Activated naive CD8-positive, alpha-beta T cell treated with anti-CD3 and anti-CD28 coated beads for 36 hours (primary cell): ENCODE measurements around the gene IQCE. TPM values are rescaled to one million over a fixed set of nuclear protein-coding genes. Genes with fewer than 3 reads are reported as not detected.
"Not testable (repeated sequence)": the region's sequence is repeated elsewhere in the genome, so short reads cannot be mapped to it uniquely, and the experiment has no call there.

Experiments
- DNase-seq: peaks from one replicate; pipeline ENCODE4 v3.0.0; 2021
- H3K27ac Mint-ChIP-seq: one replicate; pipeline ENCODE4 v1.8.0; 2022; ENCODE audit warnings: mild to moderate bottlenecking, moderate library complexity, mixed read lengths
- H3K27me3 Mint-ChIP-seq: one replicate; pipeline ENCODE4 v1.8.0; 2022; ENCODE audit warnings: mild to moderate bottlenecking, mixed read lengths
- H3K36me3 Mint-ChIP-seq: one replicate; pipeline ENCODE4 v1.8.0; 2021; ENCODE audit warnings: mild to moderate bottlenecking, mixed read lengths
- H3K4me1 Mint-ChIP-seq: one replicate; pipeline ENCODE4 v1.8.0; 2021; ENCODE audit warnings: mixed read lengths
- H3K4me3 Mint-ChIP-seq: one replicate; pipeline ENCODE4 v1.8.0; 2022; ENCODE audit warnings: mild to moderate bottlenecking, moderate library complexity, mixed read lengths
- H3K9me3 Mint-ChIP-seq: one replicate; pipeline ENCODE4 v1.8.0; 2022; ENCODE audit warnings: mixed read lengths
- total RNA-seq, 2 experiments: library from RNA; stranded (reverse); gene quantifications; one replicate each; pipeline ENCODE4 v1.2.3, GENCODE V29; 2021

The IQCE gene
- total RNA-seq, 2 experiments from 2014 or later = 5.4 to 6.1 TPM

DNA sequence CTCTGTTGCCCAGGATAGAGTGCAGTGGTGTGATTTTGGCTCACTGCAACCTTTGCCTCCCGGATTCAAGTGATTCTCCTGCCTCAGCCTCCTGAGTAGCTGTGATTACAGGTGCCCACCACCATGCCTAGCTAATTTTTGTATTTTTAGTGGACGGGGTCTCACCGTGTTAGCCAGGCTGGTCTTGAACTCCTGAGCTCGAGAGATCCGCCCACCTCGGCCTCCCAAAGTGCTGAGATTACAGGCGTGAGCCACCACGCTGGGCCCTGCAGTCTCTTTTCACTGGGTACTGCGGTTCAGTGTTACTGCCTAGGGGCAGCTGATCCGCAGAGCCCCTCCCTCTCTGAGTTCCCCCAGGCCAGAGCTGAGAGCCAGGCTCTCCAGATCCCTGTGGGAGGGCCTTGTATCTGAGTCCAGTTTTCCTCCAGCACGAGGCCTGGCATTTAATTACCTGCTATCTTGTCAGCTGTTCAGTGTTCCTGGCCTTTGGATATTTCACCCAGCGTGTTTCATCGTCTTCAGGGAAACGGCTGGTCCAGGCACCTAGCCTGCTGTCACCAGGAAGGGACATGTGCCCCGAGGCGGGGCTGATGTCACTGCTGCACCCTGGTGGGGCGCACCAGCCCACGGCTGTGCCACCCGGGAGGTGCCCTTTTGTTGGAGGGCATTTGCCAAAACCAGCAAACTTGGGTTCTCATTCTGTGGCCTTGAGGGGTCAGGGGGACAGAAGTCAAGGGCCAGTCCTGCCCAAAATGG, 22.7 kb upstream of the IQCE start:
- H3K27ac Mint-ChIP-seq, H3K4me1 Mint-ChIP-seq, H3K36me3 Mint-ChIP-seq, H3K9me3 Mint-ChIP-seq, DNase-seq, H3K27me3 Mint-ChIP-seq, H3K4me3 Mint-ChIP-seq: not testable (repeated sequence)

DNA sequence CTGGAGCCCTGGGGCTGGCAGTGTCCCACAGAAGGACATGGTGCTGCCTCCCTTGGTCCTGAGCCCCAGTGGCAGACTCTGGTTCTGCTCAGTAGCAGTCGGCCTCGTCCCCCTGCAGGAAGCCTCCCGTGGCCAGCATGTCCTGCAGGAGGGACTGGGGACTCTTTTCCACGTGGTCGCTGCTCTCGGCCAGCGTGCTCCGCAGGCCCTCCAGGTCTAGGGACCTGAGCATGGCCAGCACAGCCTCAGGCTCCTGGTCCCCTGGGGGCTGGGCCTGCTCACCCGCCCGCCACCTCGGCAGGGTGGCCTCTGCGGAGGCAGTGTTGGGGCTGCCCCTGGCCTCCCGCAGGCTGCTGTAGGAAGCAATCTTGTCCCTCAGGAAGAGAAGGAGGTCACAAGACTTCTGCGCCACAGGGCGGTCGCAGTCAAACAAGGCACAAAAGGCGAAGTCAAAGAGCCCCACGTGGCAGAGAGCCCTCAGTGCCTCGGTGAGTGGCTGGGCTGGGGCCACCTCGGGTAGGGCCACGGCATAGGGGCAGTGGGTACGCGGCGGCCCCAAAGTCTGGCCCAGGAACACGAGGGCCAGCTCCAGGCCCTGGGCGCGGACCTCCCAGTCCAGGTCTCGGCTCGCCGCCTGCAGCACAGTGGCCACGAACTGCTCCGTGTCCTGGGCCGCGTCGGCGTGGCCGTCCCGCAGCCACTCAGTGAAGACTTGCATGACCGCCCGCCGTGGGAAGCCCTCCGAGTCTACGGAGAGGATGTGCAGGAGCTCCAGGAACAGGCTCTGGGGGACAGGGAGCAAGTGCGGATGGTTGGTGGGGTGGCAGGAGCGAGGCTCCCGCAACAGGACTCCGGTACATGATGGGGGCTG, 20.6 kb upstream of the IQCE start:
- Mint-ChIP-seq H3K4me3 (no peak overlapping the region), H3K9me3 (no peaks in the 10 kb centered on the region), H3K4me1 (no peaks in the 10 kb centered on the region), H3K27ac (no peak overlapping the region), H3K36me3 (peaks cover 2% of the 10 kb centered on the region), H3K27me3 (no peaks in the 10 kb centered on the region)
- no peak for DNase-seq

GRCh38 chr7:2539031-2539911, 19.5 kb upstream of the IQCE start:
- no peaks in the 10 kb centered on the region for H3K9me3 Mint-ChIP-seq
- no peak for DNase-seq
- peaks cover 2% of the 10 kb centered on the region for H3K36me3 Mint-ChIP-seq
- H3K27me3 Mint-ChIP-seq = no peaks in the 10 kb centered on the region
- no peak overlapping the region for H3K27ac Mint-ChIP-seq
- H3K4me3 Mint-ChIP-seq = no peak overlapping the region
- no peaks in the 10 kb centered on the region for H3K4me1 Mint-ChIP-seq

GRCh38 chr7:2540133-2540532, 18.6 kb upstream of the IQCE start:
- no peak for DNase-seq
- Mint-ChIP-seq H3K4me1 (no peaks in the 10 kb centered on the region), H3K36me3 (peaks cover 2% of the 10 kb centered on the region)

GRCh38 chr7:2540641-2541051, 18.1 kb upstream of the IQCE start:
- no peak overlapping the region for H3K27ac Mint-ChIP-seq
- H3K4me1 Mint-ChIP-seq = no peaks in the 10 kb centered on the region
- DNase-seq = no peak
- no peaks in the 10 kb centered on the region for H3K27me3 Mint-ChIP-seq
- H3K9me3 Mint-ChIP-seq = no peaks in the 10 kb centered on the region
- no peak overlapping the region for H3K4me3 Mint-ChIP-seq
- peaks cover 2% of the 10 kb centered on the region for H3K36me3 Mint-ChIP-seq

More at GRCh38 chr7:2540133-2540532, 18.6 kb upstream of the IQCE start:
- no peaks in the 10 kb centered on the region for H3K9me3 Mint-ChIP-seq
- H3K27me3 Mint-ChIP-seq = no peaks in the 10 kb centered on the region
- no peak overlapping the region for H3K4me3 Mint-ChIP-seq
- H3K27ac Mint-ChIP-seq = no peak overlapping the region

GRCh38 chr7:2541291-2542010, 17.3 kb upstream of the IQCE start:
- H3K4me3 Mint-ChIP-seq = no peak overlapping the region
- peaks cover 2% of the 10 kb centered on the region for H3K36me3 Mint-ChIP-seq
- H3K27ac Mint-ChIP-seq = no peak overlapping the region
- H3K9me3 Mint-ChIP-seq = no peaks in the 10 kb centered on the region
- DNase-seq = no peak
- H3K27me3 Mint-ChIP-seq = no peaks in the 10 kb centered on the region
- H3K4me1 Mint-ChIP-seq = no peaks in the 10 kb centered on the region

DNA sequence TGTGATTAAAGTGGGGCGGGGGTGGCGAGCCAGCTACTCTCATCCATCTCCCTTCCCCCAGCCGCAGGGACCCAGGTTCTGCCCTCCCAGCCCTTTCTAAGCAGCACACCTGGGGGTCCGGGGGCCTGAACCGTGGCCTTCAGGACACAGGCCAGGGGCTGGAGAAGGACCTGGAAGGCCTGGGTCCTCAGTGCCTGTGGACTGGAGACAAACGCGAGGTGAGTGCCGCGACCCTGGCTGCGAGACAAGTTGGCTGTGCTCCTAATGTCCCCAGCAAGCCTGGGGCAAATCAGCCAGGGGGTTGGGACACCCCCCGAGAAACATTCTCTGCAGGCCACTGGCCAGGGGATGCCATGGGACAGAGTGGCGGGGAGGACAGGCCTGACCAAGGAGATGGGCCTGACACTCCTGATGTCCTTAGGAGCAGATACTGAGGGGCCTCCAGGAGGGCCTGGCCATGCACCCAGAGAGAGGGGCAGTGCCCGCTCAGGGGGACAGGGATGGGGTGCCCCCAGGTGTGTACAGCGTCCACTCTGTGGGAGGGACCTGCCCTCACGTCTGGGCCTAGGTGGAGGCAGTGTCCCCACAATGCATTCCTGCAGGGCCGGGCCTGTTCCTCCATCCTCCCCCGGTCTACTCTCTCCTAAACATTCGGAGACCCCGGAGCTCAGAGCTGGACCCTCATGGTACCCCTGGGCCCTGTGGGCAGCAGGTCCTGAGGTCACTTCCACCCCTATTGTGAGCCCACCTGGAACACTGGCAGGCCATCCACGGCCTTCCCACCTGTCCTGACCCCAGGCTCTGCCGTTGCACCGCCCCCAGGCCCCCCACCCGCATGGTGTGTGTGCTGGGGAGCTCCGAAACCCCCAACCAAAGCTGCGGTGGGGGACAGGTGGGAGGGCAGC, 16.5 kb upstream of the IQCE start:
- Mint-ChIP-seq H3K9me3 (no peaks in the 10 kb centered on the region), H3K4me1 (no peaks in the 10 kb centered on the region), H3K4me3 (no peak overlapping the region), H3K27me3 (no peaks in the 10 kb centered on the region), H3K36me3 (peaks cover 2% of the 10 kb centered on the region), H3K27ac (no peak overlapping the region)
- DNase-seq = no peak

- H3K27ac Mint-ChIP-seq = no peak overlapping the region
These were observed 15.6 kb upstream of the IQCE start for GRCh38 chr7:2542916-2543871.

DNA sequence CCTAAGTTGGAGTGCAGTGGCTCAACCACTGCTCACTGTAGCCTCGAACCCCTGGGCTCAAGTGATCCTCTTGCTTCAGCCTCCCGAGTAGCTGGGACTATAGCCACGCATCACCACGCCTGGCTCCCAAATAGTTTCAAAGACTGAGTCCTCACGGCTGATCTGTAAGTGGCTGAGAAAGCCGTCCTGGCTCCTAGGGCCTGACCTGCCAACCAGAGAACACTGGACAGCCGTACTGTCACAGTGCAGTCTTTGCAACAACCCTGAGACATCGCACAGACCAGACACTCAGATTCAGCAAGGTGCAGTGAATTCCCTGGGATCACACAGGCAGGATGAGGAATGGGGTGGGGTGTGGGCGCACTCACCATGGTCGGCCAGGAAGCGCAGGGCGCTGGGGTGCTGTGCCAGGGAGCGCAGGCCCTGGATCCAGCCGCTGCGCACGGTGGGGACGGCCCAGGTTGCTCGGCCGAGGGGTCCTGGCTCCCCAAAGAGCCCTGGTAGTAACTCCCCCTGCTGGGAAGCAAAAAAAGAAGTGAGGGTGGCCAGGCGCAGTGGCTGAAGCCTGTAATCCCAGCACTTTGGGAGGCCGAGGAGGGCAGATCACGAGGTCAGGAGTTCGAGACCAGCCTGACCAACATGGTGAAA, 14.1 kb upstream of the IQCE start:
- peaks cover 2% of the 10 kb centered on the region for H3K4me1 Mint-ChIP-seq
- H3K27me3 Mint-ChIP-seq = no peaks in the 10 kb centered on the region
- H3K4me3 Mint-ChIP-seq = no peak overlapping the region
- H3K36me3 Mint-ChIP-seq = peaks cover 7% of the 10 kb centered on the region
- no peak overlapping the region for H3K27ac Mint-ChIP-seq
- no peaks in the 10 kb centered on the region for H3K9me3 Mint-ChIP-seq
- DNase-seq = no peak

More at GRCh38 chr7:2542916-2543871, 15.6 kb upstream of the IQCE start:
- no peak for DNase-seq
- H3K4me3 Mint-ChIP-seq = no peak overlapping the region
- no peaks in the 10 kb centered on the region for H3K4me1 Mint-ChIP-seq
- no peaks in the 10 kb centered on the region for H3K27me3 Mint-ChIP-seq
- no peaks in the 10 kb centered on the region for H3K9me3 Mint-ChIP-seq
- H3K36me3 Mint-ChIP-seq = peaks cover 2% of the 10 kb centered on the region

DNA sequence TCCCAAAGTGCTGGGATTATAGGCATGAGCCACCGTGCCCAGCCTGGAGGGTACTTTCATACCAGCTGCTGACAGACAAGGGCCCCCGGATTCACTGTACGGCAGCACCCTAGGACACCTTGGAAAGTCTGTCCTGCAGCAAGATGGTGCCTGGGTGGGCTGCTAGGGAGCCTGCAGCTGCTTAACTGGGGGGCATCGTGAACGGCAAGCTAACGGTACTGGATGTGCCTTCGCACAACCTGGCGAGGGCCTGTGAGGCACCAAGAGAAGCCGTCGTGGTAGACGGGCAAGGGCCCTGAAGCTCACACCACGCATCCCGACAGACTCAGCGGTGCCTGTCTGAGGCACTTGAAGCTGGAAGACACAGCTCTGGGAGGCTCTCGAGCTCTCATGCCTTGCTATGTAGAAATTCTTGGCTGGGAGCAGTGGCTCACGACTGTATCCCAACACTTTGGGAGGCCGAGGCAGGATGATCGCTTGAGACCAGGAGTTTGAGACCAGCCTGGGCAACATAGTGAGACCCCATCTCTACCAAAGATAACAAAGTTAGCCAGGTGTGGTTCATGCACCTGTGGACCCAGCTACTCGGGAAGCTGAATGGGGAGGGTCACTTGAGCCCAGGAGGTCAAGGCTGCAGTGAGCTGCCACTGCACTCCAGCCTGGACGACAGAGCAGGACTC, 12.9 kb upstream of the IQCE start:
- H3K4me3 Mint-ChIP-seq = no peak overlapping the region
- no peaks in the 10 kb centered on the region for H3K27me3 Mint-ChIP-seq
- no peaks in the 10 kb centered on the region for H3K9me3 Mint-ChIP-seq
- no peak overlapping the region for H3K27ac Mint-ChIP-seq
- H3K4me1 Mint-ChIP-seq = peaks cover 2% of the 10 kb centered on the region
- H3K36me3 Mint-ChIP-seq = peaks cover 12% of the 10 kb centered on the region
- no peak for DNase-seq

DNA sequence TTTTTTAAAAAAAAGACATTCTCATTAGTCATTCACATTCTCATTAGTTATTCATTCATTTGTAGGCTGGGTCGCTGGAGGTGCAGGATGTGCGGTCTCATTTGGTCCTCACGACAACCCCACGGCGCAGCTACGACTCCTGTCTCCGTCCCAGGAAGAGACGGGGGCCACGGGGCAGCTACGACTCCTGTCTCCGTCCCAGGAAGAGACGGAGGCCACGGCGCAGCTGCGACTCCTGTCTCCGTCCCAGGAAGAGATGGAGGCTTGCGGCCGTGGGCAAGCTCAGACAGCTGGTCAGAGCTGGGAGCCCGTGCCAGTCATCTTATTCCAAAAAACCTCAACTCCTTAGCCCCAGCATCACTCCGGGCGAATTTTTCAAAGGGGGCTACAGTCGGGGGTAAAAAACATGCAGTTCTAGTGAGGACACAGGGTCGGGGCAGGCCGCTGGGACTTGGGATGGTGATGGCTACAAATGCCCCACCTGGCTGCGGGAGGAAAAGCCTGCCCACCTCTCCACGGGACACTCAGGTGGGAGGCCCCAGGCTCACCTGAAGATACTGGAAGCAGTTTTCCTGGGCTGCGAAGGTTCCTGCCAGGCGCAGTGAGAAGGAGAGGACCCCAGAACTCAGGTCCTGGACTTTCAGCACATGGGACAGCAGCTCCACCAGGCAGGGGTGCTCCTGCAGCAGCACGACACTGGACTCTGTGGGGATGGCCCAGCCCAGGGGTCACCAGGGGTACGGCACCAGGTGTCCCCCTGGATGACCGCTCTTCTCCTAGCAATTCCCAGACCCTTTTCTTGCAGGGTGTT, 11.8 kb upstream of the IQCE start:
- Mint-ChIP-seq H3K4me1 (peaks cover 2% of the 10 kb centered on the region), H3K27ac (no peak overlapping the region), H3K9me3 (no peaks in the 10 kb centered on the region), H3K4me3 (no peak overlapping the region), H3K27me3 (no peaks in the 10 kb centered on the region), H3K36me3 (peaks cover 13% of the 10 kb centered on the region)
- DNase-seq = no peak
